HepG2 (cell line): ENCODE data around the gene PLB1. TPM values are rescaled to one million over a fixed set of nuclear protein-coding genes. Genes with fewer than 3 reads are reported as not detected.

Experiments used
- ATAC-seq: fragments of 200-7000 bp; cut with Tn5 transposase; 3 replicates; pipeline ENCODE4 v1.9.1; 2020; ENCODE audit warnings: mild to moderate bottlenecking, moderate library complexity
- BruUV-seq: library from RNA; stranded (reverse); fragments of 400-500 nt; replicated peaks from 2 replicates; lab custom pipeline; 2021; lab: Mats Ljungman, UMichigan
- CTCF ChIA-PET: fragments of 300-600 bp; formaldehyde crosslinking; extraction: SDS; loops from one replicate; lab custom pipeline; 2021; ENCODE audit warnings: low total read pairs, inconsistent platforms, low intra/inter-chr PET ratio; lab: Yijun Ruan, JAX
- POLR2A ChIA-PET: fragments of 350-600 bp; sonication (Branson Sonifier 250); formaldehyde crosslinking; loops from one replicate; lab custom pipeline; 2020; ENCODE audit warnings: antibody characterized with exemption, inconsistent platforms; lab: Yijun Ruan, JAX
- DNase-seq: peaks from one replicate; pipeline ENCODE4 v3.0.0-alpha.2; 2015; ENCODE audit warnings: low spot score
- FAIRE-seq: peaks from 3 replicates; lab custom pipeline; 2011; peaks lifted over from hg19 to GRCh38; lab: Jason Lieb, UNC
- H2AFZ ChIP-seq: one replicate; pipeline ENCODE4 v1.6.1; 2011; ENCODE audit warnings: low read length, inconsistent platforms
- H3K27ac ChIP-seq: fragments of 300-600 bp; 3 replicates; pipeline ENCODE4 v1.8.0; 2011; ENCODE audit warnings: mixed run types, mild to moderate bottlenecking, mixed read lengths, low read length, inconsistent platforms; ENCODE audit not compliant: insufficient read depth; ENCODE audit errors: extremely low read length
- H3K27me3 ChIP-seq, 2 experiments: fragments of 200-600 bp in 1 of 2; 2 replicates in 1 of 2; 3 replicates in 1 of 2; pipeline versions ENCODE4 v1.6.0 to v1.8.0; 2011; ENCODE audit warnings: low read length in 2 of 2, mild to moderate bottlenecking in 2 of 2, moderate library complexity in 2 of 2, inconsistent platforms in 1 of 2; ENCODE audit not compliant: insufficient read depth in 2 of 2, control insufficient read depth in 1 of 2
- H3K36me3 ChIP-seq, 2 experiments: fragments of 200-600 bp in 1 of 2; replicated peaks in 1 of 2; 2 replicates in 1 of 2; 3 replicates in 1 of 2; pipeline versions ENCODE4 v1.5.1 to v1.8.0; 2011; ENCODE audit warnings: low read length in 2 of 2, inconsistent platforms in 1 of 2; ENCODE audit not compliant: insufficient read depth in 2 of 2, control insufficient read depth in 1 of 2
- H3K4me1 ChIP-seq: 2 replicates; pipeline ENCODE4 v1.5.1; 2012; ENCODE audit warnings: low read length, inconsistent platforms; ENCODE audit not compliant: insufficient read depth
- H3K4me2 ChIP-seq: 2 replicates; pipeline ENCODE4 v1.6.0; 2011; ENCODE audit warnings: low read depth, low read length, inconsistent platforms
- H3K4me3 ChIP-seq, 3 experiments: fragments of 200-600 bp in 1 of 3; sonication (generic), shearing (Covaris generic) in 1 of 3; replicated peaks in 1 of 3; 2 replicates each; pipeline ENCODE4 v1.5.1; 2011 to 2016; ENCODE audit warnings: low read length in 3 of 3, inconsistent platforms in 2 of 3, low read depth in 2 of 3, mild to moderate bottlenecking in 2 of 3, control low read depth in 1 of 3, mixed read lengths in 1 of 3; ENCODE audit not compliant: insufficient read depth in 1 of 3
- H3K79me2 ChIP-seq: one replicate; pipeline ENCODE4 v1.6.1; 2011; ENCODE audit warnings: low read length, inconsistent platforms; ENCODE audit not compliant: insufficient read depth
- H3K9ac ChIP-seq: 2 replicates; pipeline ENCODE4 v1.6.0; 2011; ENCODE audit warnings: mild to moderate bottlenecking, low read depth, low read length, inconsistent platforms; ENCODE audit not compliant: insufficient read depth
- H3K9me3 ChIP-seq: 2 replicates; pipeline ENCODE4 v1.5.1; 2012; ENCODE audit warnings: mild to moderate bottlenecking, low read length
- H4K20me1 ChIP-seq: 2 replicates; pipeline ENCODE4 v1.6.0; 2011; ENCODE audit warnings: inconsistent platforms, mild to moderate bottlenecking, low read length, moderate library complexity; ENCODE audit not compliant: insufficient read depth
- ATF4 ChIP-seq, 2 experiments: fragments of 450-650 bp in 1 of 2; sonication (generic) in 1 of 2; formaldehyde crosslinking; IDR thresholded peaks; 2 replicates each; pipeline versions ENCODE4 v1.5.0 to v1.8.0; 2020 to 2022; ENCODE audit warnings: mild to moderate bottlenecking in 1 of 2, missing genetic modification reagents in 1 of 2
- CAMTA2 ChIP-seq: sonication (generic); formaldehyde crosslinking; IDR thresholded peaks from 2 replicates; pipeline ENCODE4 v1.4.0; 2020; ENCODE audit warnings: mild to moderate bottlenecking, missing genetic modification reagents, borderline replicate concordance
- EP300 ChIP-seq, 3 experiments: sonication (generic) in 1 of 3; formaldehyde crosslinking in 1 of 3; IDR thresholded peaks; 2 replicates each; pipeline versions ENCODE4 v1.5.1 to v1.6.1; 2011 to 2020; ENCODE audit warnings: low read depth in 2 of 3, low read length in 2 of 3, borderline replicate concordance in 1 of 3, improper control_type of control experiment in 1 of 3, mild to moderate bottlenecking in 1 of 3, missing genetic modification reagents in 1 of 3, moderate library complexity in 1 of 3
- FLYWCH1 ChIP-seq: sonication (generic); formaldehyde crosslinking; IDR thresholded peaks from 2 replicates; pipeline ENCODE4 v1.8.1; 2023; ENCODE audit warnings: mild to moderate bottlenecking, missing genetic modification reagents
- HOMEZ ChIP-seq: IDR thresholded peaks from 2 replicates; pipeline ENCODE4 v1.6.1; 2016; ENCODE audit warnings: low read depth
- ISL2 ChIP-seq: sonication (generic); formaldehyde crosslinking; IDR thresholded peaks from 2 replicates; pipeline ENCODE4 v1.5.0; 2020; ENCODE audit warnings: missing genetic modification reagents
- LCORL ChIP-seq, 2 experiments: fragments of 450-650 bp in 1 of 2; sonication (generic) in 1 of 2; formaldehyde crosslinking in 1 of 2; IDR thresholded peaks; 2 replicates each; pipeline versions ENCODE4 v1.5.0 to v1.6.1; 2017 to 2020; ENCODE audit warnings: antibody characterized with exemption in 1 of 2, missing genetic modification reagents in 1 of 2
- MTA1 ChIP-seq: sonication (generic); formaldehyde crosslinking; IDR thresholded peaks from 2 replicates; pipeline ENCODE4 v1.4.0; 2020; ENCODE audit warnings: missing genetic modification reagents, mild to moderate bottlenecking, borderline replicate concordance
- PITX1 ChIP-seq: sonication (generic); formaldehyde crosslinking; IDR thresholded peaks from 2 replicates; pipeline ENCODE4 v1.5.1; 2020; ENCODE audit warnings: mild to moderate bottlenecking, missing genetic modification reagents
- SATB2 ChIP-seq: sonication (generic); formaldehyde crosslinking; IDR thresholded peaks from 2 replicates; pipeline ENCODE4 v1.5.0; 2020; ENCODE audit warnings: missing genetic modification reagents
- SMYD3 ChIP-seq: sonication (generic); formaldehyde crosslinking; IDR thresholded peaks from 2 replicates; pipeline ENCODE4 v1.8.1; 2023; ENCODE audit warnings: mild to moderate bottlenecking, missing genetic modification reagents
- TBX3 ChIP-seq: fragments of 450-650 bp; IDR thresholded peaks from 2 replicates; pipeline ENCODE4 v1.6.1; 2017; ENCODE audit warnings: antibody characterized with exemption, mild to moderate bottlenecking, inconsistent platforms, borderline replicate concordance
- YY1 ChIP-seq: IDR thresholded peaks from 2 replicates; pipeline ENCODE4 v1.6.1; 2011; ENCODE audit warnings: low read length, low read depth, moderate library complexity, mild to moderate bottlenecking; ENCODE audit not compliant: insufficient read depth, insufficient replicate concordance
- ZSCAN21 ChIP-seq: sonication (generic); formaldehyde crosslinking; IDR thresholded peaks from 2 replicates; pipeline ENCODE4 v1.8.0; 2022; ENCODE audit warnings: mild to moderate bottlenecking, missing genetic modification reagents, moderate library complexity, borderline replicate concordance
- WGBS: methylation state at CpG from one replicate; pipeline ENCODE4 v1.1.6; 2017; ENCODE audit warnings: low lambda C conversion rate; 5-methylcytosine and 5-hydroxymethylcytosine counted together
- in situ Hi-C: cut with HindIII; loops from 2 replicates; pipeline ENCODE4 v1.10.0; 2017; ENCODE audit warnings: low pct_unique_long_range_greater_than_20kb; ENCODE audit not compliant: extremely low pct_ligation_motif_present
- intact Hi-C: fragments of 100-400 bp; cut with micrococcal nuclease; formaldehyde crosslinking; loops from one replicate; pipeline ENCODE4 v1.10.0; 2022; ENCODE audit not compliant: unreplicated experiment
- polyA plus RNA-seq, 8 experiments: library from polyadenylated mRNA; depleted of rRNA in 3 of 8; stranded (reverse) in 7 of 8; unstranded in 1 of 8; fragments of >200 nt; fragmentation: Illumina TruSeq in 4 of 8; extraction: Trizol in 4 of 8; gene quantifications; 2 replicates each; pipeline versions ENCODE4 v1.2.1 to v1.2.3, GENCODE V29; 2011 to 2016; ENCODE audit warnings: low read depth in 4 of 8, missing spikeins in 1 of 8, mixed read lengths in 1 of 8; ENCODE audit not compliant: insufficient read depth in 1 of 8
- total RNA-seq, 5 experiments: library from RNA; depleted of rRNA; stranded (reverse); fragments of >200 nt; fragmentation: Illumina TruSeq; extraction: Trizol; gene quantifications; 2 replicates each; pipeline ENCODE4 v1.2.3, GENCODE V29; 2016; ENCODE audit warnings: low read depth in 1 of 5

Gene PLB1
- total and polyA plus RNA-seq, 2 of the 13 experiments (the other 11 are each of a cell fraction or from before 2014, with no cell fraction given), result 0.20 to 1.8 TPM

DNA sequence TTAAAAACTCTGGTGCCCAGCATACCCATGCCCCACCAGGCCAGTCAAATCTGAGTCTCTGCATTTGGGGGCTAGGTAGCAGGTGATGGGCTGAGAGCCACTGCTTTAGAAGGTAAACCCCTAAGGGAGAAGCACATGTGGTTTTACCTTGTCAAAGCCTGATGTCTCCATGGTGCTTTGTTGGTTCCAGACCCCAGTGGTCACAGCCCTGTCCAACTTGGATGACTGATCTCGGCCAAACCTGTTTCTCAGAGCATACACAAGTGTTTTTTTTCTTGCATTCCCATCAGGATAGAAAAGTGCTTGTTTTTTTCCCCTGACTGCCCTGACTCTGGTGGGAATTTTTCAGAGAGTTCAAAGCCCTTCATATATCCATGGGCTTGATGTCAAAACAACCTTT is 13.5 kb downstream of the PLB1 start:
- WGBS, result 0% methylated on average over 1 of the region's 1 CpG
- H3K4me2 ChIP-seq, result no peak overlapping the region
- no peaks in the 10 kb centered on the region for H3K79me2 ChIP-seq
- ATAC-seq (no peak), FAIRE-seq (no peak), DNase-seq (no peak)
- no peak overlapping the region for H3K4me3 ChIP-seq
- in situ Hi-C loops, result no loop called here
- peaks cover 0 to 12% of the 10 kb centered on the region in 2 experiments; a peak in 1 of 5 replicates for H3K27me3 ChIP-seq
- H3K27ac ChIP-seq, result no peak overlapping the region
- POLR2A ChIA-PET, result no interaction called here
- no peaks in the 10 kb centered on the region for H3K9me3 ChIP-seq
- BruUV-seq, result no TSS peak
- no peaks in the 10 kb centered on the region for H3K36me3 ChIP-seq
- intact Hi-C loops, result no loop called here
- H4K20me1 ChIP-seq, result no peaks in the 10 kb centered on the region
- TF ChIP-seq ISL2 (CRISPR knock-in tag), result no peak
- TF ChIP-seq LCORL (IDR thresholded peaks at IDR 0.05), result no peak
- TF ChIP-seq LCORL (CRISPR knock-in tag; IDR thresholded peaks at IDR 0.05), result no peak
- TF ChIP-seq SATB2 (CRISPR knock-in tag), result no peak
- no peak for TF ChIP-seq ATF4 (CRISPR knock-in tag; IDR thresholded peaks at IDR 0.05)
- no peak for TF ChIP-seq ZSCAN21 (CRISPR knock-in tag)
- TF ChIP-seq FLYWCH1 (CRISPR knock-in tag), result no peak
- TF ChIP-seq HOMEZ (CRISPR knock-in tag), result no peak
- no peak for TF ChIP-seq EP300 (IDR thresholded peaks at IDR 0.05; ENCODE audit: low read depth in 2 of 2, low read length in 2 of 2)
- no peak for TF ChIP-seq EP300 (CRISPR knock-in tag; IDR thresholded peaks at IDR 0.05; ENCODE audit: borderline replicate concordance)
- no peak for TF ChIP-seq PITX1
- no peak for TF ChIP-seq TBX3
- TF ChIP-seq YY1, result no peak
- TF ChIP-seq SMYD3, result no peak
- no peak for TF ChIP-seq CAMTA2 (CRISPR knock-in tag)
- no peak for TF ChIP-seq MTA1 (CRISPR knock-in tag)
- H2AFZ ChIP-seq, result no peak overlapping the region
- H3K9ac ChIP-seq, result no peak overlapping the region
- CTCF ChIA-PET, result no interaction called here
- H3K4me1 ChIP-seq, result no peaks in the 10 kb centered on the region
